GM19455 (cell line): Measurements from ENCODE around the gene PITPNC1.
"Not testable (repeated sequence)": the region's sequence is repeated elsewhere in the genome, so short reads cannot be mapped to it uniquely, and the experiment has no call there.

ENCODE experiments used
- ATAC-seq: cut with Tn5 transposase; IDR thresholded peaks from one replicate; pipeline ENCODE4 v1.9.1; 2021; ENCODE audit not compliant: unreplicated experiment

PITPNC1 gene

DNA sequence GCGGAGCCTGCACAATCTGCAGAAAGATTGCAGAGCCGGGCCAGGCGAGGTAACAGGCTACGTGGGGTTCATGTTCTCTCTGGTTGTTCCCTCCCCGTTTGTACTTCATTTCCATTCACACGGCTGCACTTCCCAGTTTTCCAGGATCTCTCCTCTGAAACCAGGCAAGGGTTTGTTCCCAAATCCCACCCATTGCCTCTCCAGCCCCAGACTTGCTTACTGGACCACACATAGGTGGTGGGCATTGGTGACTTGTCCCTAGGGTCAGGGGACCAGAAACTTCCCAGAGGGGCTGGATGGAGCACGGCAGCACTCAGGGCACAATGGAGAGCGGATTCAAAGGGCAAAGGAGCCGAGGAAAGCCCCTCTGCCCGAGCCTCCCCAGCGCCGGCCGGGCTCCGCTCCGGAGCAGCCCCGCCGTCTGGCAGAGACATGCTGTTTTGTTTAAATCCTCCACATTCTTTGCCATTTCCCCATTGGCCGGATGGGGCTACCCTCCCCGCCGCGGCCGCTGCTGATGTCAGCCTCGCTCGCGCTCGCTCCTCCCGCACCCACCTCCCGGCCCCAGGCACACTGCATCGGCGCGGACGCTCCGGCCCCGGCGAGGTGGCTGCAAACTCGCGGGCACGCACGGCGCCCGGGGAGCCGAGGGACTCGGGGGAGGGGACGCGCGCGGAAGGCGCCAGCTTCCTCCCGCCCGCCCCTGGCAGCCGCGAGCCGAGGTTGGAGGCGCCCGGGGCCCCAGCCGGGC lies at the start of gene PITPNC1:
Gene PITPNC1, plus strand, starts transcription at position 545 of the 751 bp plus-strand sequence.
- peak; percentile 60 for ATAC-seq

DNA sequence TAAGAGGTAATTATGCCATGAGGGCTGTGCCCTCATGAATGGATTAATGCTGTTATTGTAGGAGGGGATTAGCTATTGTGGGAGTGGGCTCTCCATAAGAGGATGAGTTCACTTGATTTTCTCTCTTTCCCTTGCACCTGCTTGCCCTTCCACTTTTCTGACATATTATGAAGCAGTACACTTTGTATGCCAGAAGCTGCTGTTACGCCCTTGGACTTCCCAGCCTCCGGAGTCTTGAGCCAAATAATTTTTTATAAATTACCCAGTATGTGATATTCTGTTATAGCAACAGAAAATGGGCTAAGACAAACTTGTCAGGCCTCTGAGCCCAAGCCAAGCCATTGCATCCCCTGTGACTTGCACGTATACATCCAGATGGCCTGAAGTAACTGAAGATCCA lies 49.1 kb upstream of the PITPNC1 start:
- no peak for ATAC-seq

DNA sequence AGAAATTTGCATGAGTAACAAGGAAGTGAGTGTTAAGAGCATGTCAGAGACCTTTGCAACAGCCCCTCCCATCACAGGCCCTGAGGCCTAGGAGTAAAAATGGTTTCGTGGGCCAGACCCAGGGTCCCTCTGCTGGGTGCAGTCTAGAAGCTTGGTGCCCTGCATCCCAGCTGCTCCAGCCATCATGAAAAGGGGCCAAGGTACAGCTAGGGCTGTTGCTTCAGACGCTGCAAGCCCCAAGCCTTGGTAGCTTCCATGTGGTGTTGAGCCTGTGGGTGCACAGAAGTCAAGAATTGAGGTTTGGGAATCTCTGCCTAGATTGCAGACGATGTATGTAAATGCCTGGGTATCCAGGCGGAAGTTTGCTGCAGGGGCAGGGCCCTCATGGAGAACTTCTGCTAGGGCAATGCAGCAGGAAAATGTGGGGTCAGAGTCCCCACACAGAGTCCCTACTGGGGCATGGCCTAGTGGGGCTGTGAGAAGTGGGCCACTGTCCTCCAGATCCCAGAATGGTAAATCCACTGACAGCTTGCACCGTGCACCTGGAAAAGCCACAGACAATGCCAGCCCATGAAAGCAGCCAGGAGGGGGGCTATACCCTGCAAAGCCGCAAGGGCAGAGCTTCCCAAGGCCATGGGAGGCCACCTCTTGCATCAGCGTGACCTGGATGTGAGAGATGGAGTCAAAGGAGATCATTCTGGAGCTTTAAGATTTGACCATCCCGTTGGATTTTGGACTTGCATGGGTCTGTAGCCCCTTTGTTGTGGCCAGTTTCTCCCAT lies 45.5 kb upstream of the PITPNC1 start:
- ATAC-seq = not testable (repeated sequence)

DNA sequence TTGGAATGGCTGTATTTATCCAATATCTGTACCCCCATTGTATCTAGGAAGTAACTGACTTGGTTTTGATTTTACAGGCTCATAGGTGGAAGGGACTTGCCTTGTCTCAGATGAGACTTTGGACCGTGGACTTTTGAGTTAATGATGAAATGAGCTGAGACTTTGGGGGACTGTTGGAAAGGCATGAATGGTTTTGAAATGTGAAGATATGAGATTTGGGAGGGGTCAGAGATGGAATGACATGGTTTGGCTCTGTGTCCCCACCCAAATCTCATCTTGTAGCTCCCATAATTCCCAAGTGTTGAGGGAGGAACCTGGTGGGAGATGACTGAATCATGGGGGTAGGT lies 44.9 kb upstream of the PITPNC1 start:
- ATAC-seq = not testable (repeated sequence)

DNA sequence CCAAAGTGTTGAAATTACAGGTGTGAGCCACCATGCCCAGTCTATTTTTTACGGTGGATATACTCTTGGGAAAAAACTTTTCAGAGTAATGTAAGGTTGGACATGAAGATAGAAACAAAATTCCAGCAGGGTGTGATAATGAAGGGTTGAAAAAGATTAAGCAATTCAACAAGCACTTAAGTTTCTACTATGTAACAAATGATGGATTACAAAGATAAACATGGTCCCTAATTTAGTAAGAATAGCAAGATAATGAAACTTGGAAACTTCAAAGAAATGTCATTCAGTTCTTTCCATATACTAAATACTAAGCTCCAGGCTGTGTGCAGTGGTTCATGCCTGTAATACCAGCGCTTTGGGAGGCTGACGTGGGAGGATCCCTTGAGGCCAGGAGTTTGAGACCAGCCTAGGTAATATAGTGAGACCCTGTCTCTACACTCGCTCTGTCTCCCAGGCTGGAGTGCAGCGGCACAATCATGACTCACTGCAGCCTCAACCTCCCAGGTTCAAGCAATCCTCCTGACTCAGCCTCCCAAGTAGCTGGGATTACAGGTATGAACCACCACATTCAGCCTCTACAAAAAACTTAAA lies 41.7 kb upstream of the PITPNC1 start:
- no peak for ATAC-seq

DNA sequence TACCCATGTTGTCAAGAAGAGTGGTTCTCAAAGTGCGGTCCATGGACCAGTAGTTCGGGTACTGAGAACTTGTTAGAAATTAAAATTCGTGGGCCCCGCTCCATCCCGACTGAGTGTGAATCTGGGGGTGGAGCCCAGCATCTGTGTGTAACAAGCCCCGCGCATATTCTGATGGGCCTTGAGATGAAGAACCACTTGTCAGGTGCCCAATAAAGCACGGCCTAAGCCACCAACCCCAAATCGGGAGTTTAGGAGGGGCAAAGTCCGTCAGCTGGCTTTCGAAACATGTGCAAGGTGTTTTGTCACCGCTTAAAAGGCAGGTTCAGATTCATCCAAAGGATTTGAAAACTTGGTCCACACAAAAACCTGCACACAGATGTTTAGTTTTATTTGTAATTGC lies 40.2 kb upstream of the PITPNC1 start:
- ATAC-seq = no peak

DNA sequence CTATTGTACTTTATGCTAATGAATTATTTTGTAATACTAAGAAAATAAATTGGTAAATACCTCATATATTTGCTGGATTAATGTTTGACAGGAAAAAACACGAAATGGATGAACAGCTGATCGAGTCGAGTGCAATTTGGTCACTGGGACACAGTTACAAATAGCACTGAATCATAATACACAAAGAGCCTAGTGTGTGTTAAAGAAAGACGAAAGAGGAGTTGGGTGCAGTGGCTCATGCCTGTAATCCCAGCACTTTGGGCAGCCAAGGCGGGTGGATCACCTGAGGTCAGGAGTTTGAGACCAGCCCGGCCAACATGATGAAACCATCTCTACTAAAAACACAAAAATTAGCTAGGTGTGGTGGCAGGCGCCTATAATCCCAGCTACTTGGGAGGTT lies 38.7 kb upstream of the PITPNC1 start:
- ATAC-seq = not testable (repeated sequence)

DNA sequence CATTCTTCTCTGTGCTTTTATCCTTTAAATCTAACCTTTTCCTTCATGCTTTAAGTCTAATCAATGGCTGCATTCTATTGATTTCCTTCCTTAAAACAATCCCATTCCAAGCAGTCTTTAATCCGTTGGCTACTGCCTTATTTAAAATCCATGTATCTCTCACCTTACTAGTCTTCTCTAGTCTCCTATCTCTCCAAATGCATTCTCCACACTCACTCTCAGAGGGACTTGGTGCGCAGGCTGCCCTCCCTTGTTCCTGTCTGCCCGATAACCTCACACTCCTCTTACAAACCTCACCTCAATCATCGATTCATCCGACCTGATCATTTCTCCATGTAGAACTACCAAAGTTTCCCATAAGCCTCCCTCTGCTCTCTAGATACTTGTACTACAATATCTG lies 33.8 kb upstream of the PITPNC1 start:
- no peak for ATAC-seq

DNA sequence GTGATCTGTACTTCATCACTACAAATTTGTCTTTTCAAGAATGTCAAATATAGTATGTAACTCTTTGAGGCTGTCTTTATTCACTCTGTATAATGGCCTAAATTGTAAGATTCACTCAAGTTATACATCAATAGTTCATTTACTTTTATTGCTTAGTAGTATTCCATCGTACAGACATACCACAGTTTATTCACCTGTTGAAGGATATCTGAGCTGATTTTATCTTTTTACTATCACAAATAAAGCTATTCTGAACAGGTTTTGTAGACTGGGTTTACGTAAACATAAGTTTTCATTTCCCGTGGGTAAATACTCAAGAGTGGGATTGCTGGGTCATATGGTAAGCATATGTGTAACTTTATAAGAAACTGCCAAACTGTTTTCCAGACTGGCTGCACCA lies 29.3 kb upstream of the PITPNC1 start:
- ATAC-seq = no peak

DNA sequence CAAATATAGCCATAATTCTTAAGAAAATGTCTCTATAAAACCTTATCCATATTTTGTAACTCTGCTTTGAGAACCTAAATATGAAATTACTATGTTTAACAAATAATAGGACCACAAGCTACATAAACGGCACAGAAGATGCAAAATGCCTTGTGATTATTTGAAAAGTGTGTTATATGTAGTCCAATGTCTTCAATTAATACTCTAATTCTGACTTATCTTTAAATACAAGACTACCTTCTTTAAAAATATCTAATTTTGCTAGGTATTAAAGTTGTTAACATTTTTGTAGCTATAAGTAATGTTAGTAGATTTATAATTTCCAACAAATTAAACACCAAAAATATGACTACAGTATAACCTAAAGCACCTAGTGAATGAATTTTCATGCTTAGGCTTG lies 27.7 kb upstream of the PITPNC1 start:
- ATAC-seq = no peak

DNA sequence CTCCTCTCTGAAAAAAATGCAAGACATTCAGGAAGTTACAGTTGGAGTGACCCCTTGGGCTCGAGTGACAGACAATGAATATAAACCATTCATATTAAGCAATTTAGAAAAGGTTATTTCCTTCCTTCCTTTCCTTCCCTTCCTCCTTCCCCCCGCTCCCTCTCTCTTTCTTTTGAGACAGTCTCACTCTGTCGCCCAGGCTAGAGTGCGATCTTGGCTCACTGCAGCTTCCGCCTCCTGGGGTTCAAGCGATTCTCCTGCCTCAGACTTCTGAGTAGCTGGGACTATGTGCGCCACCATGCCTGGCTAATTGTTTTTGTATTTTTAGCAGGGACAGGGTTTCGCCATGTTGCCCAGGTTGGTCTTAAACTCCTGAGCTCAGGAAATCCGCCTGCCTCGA lies 23.9 kb upstream of the PITPNC1 start:
- no peak for ATAC-seq

DNA sequence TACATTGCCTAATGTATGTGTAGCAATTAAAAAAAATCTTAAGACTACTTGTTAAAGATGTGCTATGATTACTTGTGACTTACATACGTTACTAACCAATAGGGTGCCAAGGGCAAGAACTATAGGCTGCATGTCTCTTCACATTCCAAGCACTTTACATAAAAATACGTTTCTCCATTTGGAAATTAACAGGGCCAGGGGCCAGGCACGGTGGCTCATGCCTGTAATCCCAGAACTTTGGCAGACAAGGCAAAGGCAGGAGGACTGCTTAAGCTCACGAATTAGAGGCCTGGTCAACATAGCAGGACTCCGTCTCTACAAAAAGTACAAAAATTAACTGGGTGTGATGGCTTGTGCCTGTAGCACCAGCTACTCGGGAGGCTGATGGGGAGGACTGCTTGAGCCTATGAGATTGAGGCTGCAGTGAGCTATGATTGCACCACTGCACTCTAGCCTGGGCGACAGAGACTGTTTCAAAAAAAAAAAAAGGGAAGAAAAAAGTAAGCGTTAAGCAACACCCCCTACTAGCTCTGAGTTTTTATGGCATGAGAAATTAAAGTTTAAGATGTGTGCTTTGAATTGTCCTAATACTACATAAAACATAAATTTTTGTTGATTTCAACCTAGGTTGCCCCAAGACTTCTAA lies 23.0 kb upstream of the PITPNC1 start:
- no peak for ATAC-seq

DNA sequence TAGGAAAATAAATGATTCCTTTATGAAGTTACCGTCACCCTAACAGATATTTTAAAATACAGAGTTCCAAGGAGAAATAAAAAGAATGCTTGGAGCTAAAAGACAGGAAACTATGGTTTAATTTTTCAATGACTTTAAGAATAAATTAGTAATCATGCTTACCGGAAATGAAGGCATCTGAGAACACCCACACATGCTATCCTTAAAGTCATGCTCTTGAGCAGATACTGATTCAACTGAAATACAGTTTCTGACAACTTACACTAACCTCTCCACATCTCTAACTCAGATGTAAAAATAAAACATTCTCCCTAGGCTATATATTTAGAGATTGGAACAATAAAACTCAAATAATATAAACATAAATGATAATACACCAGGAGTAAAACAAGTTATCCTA lies 18.5 kb upstream of the PITPNC1 start:
- no peak for ATAC-seq

DNA sequence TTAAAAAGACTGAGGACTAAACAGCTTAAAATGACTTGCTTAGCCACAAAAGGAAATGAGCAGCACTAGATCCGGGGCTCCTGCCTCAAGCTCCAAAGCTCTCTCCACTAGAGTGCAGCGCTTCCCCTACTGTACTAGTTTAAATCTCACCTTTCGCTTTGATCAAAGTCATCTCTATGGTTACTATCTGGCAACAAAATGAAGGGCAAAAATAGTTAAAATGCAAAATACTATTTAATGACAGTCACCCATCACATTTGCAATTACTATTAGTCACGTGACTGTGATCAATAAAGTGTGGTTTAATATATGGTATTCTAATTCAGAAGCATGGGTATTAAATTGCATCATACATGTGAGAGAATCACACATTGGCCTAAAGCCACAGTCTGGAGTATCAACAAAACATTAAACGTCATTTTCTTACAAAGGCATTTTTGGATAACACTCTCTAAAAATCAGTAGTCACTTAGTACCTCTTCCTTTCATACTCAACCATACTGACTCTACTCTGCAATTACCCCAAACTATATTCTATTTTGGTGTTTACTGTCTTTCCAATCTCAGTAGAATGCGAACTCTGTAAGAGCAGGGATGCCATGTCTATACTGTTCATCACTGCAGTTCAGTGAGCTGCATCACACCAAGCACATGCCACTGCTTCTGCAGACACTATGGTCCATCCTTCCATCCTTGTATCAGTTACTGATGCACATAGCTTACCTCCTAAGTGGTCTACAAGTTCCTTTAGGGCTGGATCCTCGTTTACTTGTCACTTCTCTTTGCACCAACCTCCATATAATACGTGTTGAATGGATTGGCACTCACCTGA lies 16.9 kb upstream of the PITPNC1 start:
- ATAC-seq = no peak

DNA sequence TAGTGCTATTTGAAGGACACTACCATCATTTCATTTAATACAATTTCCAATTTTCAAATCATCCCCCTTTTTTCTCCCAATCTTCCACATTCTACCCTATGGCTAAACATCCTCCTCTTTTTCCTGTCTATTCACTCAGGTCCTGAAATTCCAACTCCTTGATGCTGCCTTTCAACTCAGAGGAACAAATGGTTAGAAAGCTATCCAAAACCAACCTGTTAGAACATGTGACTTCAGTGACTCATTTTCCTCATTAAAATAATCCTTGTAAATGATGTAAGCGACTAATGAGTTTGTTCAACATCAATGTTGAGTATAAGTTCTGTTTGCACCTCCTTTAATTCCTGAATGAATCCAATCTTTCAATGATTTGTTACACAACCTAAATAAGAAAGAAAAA lies 16.2 kb upstream of the PITPNC1 start:
- no peak for ATAC-seq

DNA sequence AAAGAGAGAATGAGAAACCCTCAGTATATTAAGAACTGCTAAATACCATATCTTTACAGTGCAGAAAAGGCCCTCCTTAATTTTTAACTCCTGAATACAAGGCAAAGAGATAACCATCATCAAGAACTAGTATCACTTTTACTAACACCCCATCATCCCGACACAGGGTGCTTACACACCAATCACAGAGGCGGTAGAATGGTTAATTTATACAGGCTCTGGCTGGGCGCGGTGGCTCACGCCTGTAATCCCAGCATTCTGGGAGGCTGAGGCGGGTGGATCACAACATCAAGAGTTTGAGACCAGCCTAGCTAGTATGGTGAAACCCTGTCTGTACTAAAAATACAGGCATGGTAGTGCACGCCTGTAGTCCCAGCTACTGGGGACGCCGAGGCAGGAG lies 14.9 kb upstream of the PITPNC1 start:
- no peak for ATAC-seq

DNA sequence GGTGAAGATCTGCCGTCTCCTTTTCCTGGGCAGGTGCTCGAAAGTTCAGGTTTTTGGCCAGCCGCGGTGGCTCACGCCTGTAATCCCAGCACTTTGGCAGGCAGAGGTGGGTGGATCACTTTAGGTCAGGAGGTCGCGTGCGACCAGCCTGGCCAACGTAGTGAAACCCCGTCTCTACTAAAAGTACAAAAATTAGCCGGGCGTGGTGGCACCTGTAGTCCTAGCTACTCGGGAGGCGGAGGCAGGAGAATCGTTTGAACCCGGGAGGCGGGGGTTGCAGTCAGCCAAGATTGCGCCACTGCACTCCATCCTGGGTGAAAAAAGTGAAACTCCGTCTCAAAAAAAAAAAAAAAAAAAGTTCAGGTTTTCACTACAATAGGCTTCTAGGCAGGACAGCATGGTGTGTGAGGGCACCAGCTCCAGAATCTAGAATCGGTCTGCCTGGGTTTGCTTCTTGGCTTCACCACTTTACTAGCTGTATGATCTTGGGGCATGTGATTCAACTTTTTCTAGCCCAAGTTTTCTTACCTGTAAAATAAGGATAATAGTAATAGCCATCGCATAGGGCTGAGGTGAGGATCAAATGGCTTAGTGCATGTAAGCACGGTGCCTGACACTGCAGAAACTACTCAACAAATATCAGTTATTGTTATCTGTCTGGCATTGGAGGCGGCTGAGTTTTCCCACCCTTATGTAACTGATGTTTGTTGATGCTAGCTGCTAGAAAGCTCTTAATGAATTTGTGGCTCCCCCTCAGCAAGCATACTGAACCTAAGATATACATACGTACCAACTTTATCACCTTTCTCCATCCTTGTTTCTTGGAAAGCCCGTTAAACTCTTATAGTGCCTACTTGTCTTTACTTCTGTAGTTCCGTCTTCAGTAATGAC lies 12.0 kb upstream of the PITPNC1 start:
- ATAC-seq = no peak

DNA sequence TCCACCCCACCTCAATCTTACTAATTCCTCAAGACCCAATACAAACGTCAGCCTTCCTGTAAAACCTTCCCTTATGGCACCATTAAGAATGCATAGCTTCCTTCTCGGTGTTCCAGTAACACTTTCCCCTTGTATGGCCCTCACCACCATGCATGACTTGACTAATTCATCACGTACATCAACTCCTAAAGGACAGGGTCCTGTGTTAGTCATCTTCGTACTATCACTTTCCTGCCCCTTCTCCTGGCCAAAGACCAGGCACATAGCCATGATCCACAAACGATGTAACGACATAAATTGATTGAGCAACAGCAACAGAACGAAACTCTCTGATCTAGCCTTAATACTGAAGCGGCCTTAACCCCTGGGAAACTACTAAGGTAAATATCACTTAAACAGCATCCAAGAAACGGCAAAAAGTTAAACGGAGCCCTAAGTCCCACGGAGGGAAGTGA lies 11.3 kb upstream of the PITPNC1 start:
- ATAC-seq = no peak

DNA sequence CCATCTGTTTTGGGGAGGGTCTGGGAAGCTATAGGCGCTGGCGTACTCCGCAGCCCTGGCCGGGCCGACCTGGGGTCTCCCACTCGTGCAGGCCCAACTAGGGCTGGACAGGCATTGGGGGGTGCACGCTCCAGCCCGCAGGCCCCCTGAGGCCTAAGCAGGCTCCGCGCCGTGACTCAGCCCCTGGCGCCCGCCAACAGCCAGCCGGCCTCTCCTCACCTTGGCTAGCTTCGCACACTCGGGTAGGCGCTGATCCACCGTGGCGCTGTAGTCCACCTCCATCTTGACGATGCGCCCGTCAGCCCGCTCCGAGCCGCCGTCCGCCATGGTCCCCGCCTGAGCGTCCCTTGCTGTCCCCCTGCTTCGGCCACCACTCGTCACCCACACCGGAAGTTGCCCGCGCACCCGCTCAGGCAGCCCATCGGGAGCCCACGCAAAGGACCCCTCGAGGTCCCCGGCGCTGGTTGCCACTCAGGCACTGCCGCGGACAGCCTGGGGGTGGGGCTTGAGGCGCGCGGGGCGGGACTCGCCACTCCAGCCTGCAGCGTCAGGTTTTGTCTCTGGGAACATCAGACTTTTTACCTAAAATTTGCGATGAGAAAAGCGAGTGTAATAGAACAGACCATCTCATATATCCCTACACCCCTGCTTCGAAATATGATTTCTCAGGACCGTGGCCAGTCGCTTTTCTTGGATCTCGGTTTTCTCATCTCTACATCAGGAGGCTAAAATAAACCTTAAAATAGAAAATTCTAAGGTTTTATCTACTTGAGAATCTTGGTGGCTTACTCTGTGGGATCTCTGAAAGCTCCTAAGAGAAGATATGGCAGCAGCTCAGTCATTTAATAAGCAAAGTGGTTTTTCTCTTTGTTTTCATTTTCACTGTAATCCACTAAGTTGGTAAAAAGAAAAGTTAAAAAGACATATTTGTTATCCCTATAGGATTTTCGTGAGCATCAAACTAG lies 10.6 kb upstream of the PITPNC1 start, which contains the start of gene PSMD12:
Gene PSMD12, minus strand, starts transcription at position 385 of the 965 bp plus-strand sequence. Its CDS starts 58 bp downstream, at position 327.
- ATAC-seq = peak; percentile 88
